Panc1 (cell line): ENCODE data around the gene KDM4B. TPM values are rescaled to one million over a fixed set of nuclear protein-coding genes. Genes with fewer than 3 reads are reported as not detected.

Experiments
- ATAC-seq: fragments of 200-7000 bp; cut with Tn5 transposase; 2 replicates; pipeline ENCODE4 v1.9.1; 2020; ENCODE audit warnings: mild to moderate bottlenecking, moderate library complexity
- BruUV-seq: library from RNA; stranded (reverse); fragments of 400-500 nt; replicated peaks from 2 replicates; lab custom pipeline; 2021; lab: Mats Ljungman, UMichigan
- CTCF ChIA-PET: fragments of 300-600 bp; sonication (Branson Sonifier 250); formaldehyde crosslinking; loops from one replicate; lab custom pipeline; 2022; ENCODE audit warnings: antibody characterized with exemption; lab: Charles Lee
- POLR2A ChIA-PET: fragments of 300-600 bp; sonication (Branson Sonifier 250); formaldehyde crosslinking; loops from one replicate; lab custom pipeline; 2022; ENCODE audit warnings: antibody characterized with exemption; lab: Charles Lee
- DNase-seq: peaks from one replicate; pipeline ENCODE4 v3.0.0-alpha.2; 2010; ENCODE audit warnings: low read depth, low spot score
- H3K27ac ChIP-seq: 2 replicates; pipeline ENCODE4 v1.5.1; 2011; ENCODE audit warnings: mild to moderate bottlenecking, low read length, inconsistent platforms
- H3K27me3 ChIP-seq: fragments of 200-500 bp; sonication (Bioruptor generic); 2 replicates; pipeline ENCODE4 v1.6.0; 2014; ENCODE audit warnings: low read length, inconsistent platforms; ENCODE audit not compliant: control insufficient read depth, insufficient read depth
- H3K36me3 ChIP-seq: fragments of 200-500 bp; sonication (Bioruptor generic); 2 replicates; pipeline ENCODE4 v1.5.1; 2014; ENCODE audit warnings: inconsistent platforms, mild to moderate bottlenecking, low read length, moderate library complexity; ENCODE audit not compliant: control insufficient read depth, insufficient read depth
- H3K4me1 ChIP-seq: 2 replicates; pipeline ENCODE4 v1.5.1; 2011; ENCODE audit warnings: inconsistent platforms, mild to moderate bottlenecking, low read length, moderate library complexity; ENCODE audit not compliant: control insufficient read depth, insufficient read depth
- H3K4me3 ChIP-seq, 2 experiments: 2 replicates each; pipeline ENCODE4 v1.5.1; 2011 to 2012; ENCODE audit warnings: low read depth in 2 of 2, low read length in 2 of 2, mild to moderate bottlenecking in 2 of 2, inconsistent platforms in 1 of 2, moderate library complexity in 1 of 2
- H3K9me3 ChIP-seq: fragments of 200-500 bp; sonication (Bioruptor generic); 2 replicates; pipeline ENCODE4 v1.5.1; 2014; ENCODE audit warnings: low read depth, mild to moderate bottlenecking, inconsistent platforms, low read length, moderate library complexity; ENCODE audit not compliant: control insufficient read depth, insufficient read depth
- POLR2AphosphoS5 ChIP-seq: IDR thresholded peaks from 2 replicates; pipeline ENCODE4 v1.6.1; 2012; ENCODE audit warnings: mild to moderate bottlenecking, low read depth, low read length, moderate library complexity
- SIN3A ChIP-seq: IDR thresholded peaks from 2 replicates; pipeline ENCODE4 v1.6.1; 2012; ENCODE audit warnings: low read depth, mild to moderate bottlenecking, low read length, moderate library complexity, borderline replicate concordance; ENCODE audit not compliant: insufficient read depth
- TCF7L2 ChIP-seq: IDR thresholded peaks from 2 replicates; pipeline ENCODE4 v1.6.1; 2011; ENCODE audit warnings: mild to moderate bottlenecking, low read depth, low read length, inconsistent platforms
- in situ Hi-C: cut with HindIII; loops from 2 replicates; pipeline ENCODE4 v1.10.0; 2016; ENCODE audit warnings: low sequenced_read_pairs, low pct_unique_long_range_greater_than_20kb
- intact Hi-C: fragments of 100-400 bp; cut with micrococcal nuclease; formaldehyde crosslinking; loops from one replicate; pipeline ENCODE4 v1.10.0; 2022; ENCODE audit not compliant: unreplicated experiment
- total RNA-seq: library from RNA; stranded (reverse); gene quantifications from one replicate; pipeline ENCODE4 v1.2.1, GENCODE V29; 2021; ENCODE audit not compliant: unreplicated experiment
- TF ChIP-seq, protein P1 (sequence below), 2 experiments: IDR thresholded peaks; 2 replicates each; pipeline ENCODE4 v1.6.1; 2011 to 2012; ENCODE audit warnings: low read depth in 2 of 2, control low read depth in 1 of 2, low read length in 1 of 2, mild to moderate bottlenecking in 1 of 2, moderate library complexity in 1 of 2; ENCODE audit not compliant: insufficient read depth in 1 of 2
- TF ChIP-seq, protein P2 (sequence below): fragments of 450-650 bp; IDR thresholded peaks from 2 replicates; pipeline ENCODE4 v1.5.1; 2017; ENCODE audit warnings: mild to moderate bottlenecking

KDM4B gene
- total RNA-seq, 1 experiment from 2014 or later, result 18.4 TPM

DNA sequence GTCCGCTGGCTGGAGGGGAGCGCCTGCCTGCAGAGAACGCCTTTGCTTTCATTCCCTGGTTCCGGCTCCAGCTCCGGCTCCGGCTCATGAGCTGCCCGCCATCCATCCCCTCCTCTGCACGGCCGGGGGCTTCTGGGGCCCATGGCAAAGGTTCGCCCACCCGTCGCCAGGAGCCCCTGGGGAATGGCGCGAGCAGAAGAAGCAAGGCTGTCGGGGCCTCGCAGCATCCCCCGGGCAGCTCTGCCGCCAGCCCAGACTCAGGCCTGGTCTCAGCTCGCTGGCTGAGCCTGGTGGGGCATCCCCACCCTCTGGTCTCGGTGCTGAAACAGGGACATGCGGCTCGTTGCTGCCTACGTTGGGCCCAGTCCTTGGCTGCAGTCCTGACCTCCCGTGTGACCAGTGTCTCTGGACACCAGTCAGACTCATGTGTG lies 96.8 kb downstream of the KDM4B start:
- DNase-seq (no peak), ATAC-seq (no peak)
- ChIA-PET POLR2A (no interaction called here), CTCF (no interaction called here)
- intact Hi-C loops (no loop called here), in situ Hi-C loops (no loop called here)
- no peaks in the 10 kb centered on the region for H3K36me3 ChIP-seq
- TF ChIP-seq, protein P1, sequence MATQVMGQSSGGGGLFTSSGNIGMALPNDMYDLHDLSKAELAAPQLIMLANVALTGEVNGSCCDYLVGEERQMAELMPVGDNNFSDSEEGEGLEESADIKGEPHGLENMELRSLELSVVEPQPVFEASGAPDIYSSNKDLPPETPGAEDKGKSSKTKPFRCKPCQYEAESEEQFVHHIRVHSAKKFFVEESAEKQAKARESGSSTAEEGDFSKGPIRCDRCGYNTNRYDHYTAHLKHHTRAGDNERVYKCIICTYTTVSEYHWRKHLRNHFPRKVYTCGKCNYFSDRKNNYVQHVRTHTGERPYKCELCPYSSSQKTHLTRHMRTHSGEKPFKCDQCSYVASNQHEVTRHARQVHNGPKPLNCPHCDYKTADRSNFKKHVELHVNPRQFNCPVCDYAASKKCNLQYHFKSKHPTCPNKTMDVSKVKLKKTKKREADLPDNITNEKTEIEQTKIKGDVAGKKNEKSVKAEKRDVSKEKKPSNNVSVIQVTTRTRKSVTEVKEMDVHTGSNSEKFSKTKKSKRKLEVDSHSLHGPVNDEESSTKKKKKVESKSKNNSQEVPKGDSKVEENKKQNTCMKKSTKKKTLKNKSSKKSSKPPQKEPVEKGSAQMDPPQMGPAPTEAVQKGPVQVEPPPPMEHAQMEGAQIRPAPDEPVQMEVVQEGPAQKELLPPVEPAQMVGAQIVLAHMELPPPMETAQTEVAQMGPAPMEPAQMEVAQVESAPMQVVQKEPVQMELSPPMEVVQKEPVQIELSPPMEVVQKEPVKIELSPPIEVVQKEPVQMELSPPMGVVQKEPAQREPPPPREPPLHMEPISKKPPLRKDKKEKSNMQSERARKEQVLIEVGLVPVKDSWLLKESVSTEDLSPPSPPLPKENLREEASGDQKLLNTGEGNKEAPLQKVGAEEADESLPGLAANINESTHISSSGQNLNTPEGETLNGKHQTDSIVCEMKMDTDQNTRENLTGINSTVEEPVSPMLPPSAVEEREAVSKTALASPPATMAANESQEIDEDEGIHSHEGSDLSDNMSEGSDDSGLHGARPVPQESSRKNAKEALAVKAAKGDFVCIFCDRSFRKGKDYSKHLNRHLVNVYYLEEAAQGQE (IDR thresholded peaks at IDR 0.05; ENCODE audit: insufficient read depth in 1 of 2, low read depth in 2 of 2, low read length in 1 of 2), result no peak
- TF ChIP-seq SIN3A (no peak), TCF7L2 (no peak), POLR2AphosphoS5 (no peak)
- TF ChIP-seq, protein P2, sequence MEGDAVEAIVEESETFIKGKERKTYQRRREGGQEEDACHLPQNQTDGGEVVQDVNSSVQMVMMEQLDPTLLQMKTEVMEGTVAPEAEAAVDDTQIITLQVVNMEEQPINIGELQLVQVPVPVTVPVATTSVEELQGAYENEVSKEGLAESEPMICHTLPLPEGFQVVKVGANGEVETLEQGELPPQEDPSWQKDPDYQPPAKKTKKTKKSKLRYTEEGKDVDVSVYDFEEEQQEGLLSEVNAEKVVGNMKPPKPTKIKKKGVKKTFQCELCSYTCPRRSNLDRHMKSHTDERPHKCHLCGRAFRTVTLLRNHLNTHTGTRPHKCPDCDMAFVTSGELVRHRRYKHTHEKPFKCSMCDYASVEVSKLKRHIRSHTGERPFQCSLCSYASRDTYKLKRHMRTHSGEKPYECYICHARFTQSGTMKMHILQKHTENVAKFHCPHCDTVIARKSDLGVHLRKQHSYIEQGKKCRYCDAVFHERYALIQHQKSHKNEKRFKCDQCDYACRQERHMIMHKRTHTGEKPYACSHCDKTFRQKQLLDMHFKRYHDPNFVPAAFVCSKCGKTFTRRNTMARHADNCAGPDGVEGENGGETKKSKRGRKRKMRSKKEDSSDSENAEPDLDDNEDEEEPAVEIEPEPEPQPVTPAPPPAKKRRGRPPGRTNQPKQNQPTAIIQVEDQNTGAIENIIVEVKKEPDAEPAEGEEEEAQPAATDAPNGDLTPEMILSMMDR, result no peak
- H3K4me1 ChIP-seq, result no peaks in the 10 kb centered on the region
- H3K27me3 ChIP-seq, result no peaks in the 10 kb centered on the region
- no peak overlapping the region for H3K27ac ChIP-seq
- no peak overlapping the region for H3K4me3 ChIP-seq
- BruUV-seq, result no TSS peak
- no peaks in the 10 kb centered on the region for H3K9me3 ChIP-seq

DNA sequence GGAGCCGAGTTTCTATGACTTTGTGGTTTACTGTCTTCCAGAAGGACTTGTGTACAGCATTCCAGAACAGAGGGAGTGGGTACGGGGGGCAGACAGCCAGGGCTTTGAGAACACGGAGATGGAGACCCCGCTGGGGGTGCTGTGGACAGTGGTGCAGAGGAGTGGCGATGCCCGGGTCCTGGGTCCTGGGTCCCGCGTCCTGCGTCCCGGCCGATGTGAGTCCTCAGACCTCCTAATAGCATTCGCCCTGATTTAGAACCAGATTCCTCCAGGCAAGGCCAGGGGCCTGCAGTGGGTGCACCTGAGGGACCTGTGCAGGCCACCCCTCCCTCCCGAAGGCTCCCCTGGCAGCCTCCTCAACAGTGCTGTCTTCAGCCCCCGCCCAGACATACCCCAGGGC lies 97.9 kb downstream of the KDM4B start:
- Histone ChIP-seq H3K4me1 (no peaks in the 10 kb centered on the region), H3K36me3 (no peaks in the 10 kb centered on the region), H3K9me3 (no peaks in the 10 kb centered on the region), H3K27ac (no peak overlapping the region), H3K27me3 (no peaks in the 10 kb centered on the region), H3K4me3 (no peak overlapping the region)
- POLR2A ChIA-PET, result no interaction called here
- TF ChIP-seq, protein P2, result no peak
- no peak for TF ChIP-seq TCF7L2
- no peak for TF ChIP-seq POLR2AphosphoS5
- no peak for TF ChIP-seq SIN3A
- TF ChIP-seq, protein P1 (IDR thresholded peaks at IDR 0.05; ENCODE audit: insufficient read depth in 1 of 2, low read depth in 2 of 2, low read length in 1 of 2), result no peak
- DNase-seq (no peak), ATAC-seq (no peak)
- CTCF ChIA-PET, result no interaction called here
- in situ Hi-C loops, result no loop called here
- intact Hi-C loops, result no loop called here
- BruUV-seq, result no TSS peak
